HCT116 (cell line): ENCODE results near the gene PPDPF.

Experiments used
- CEBPB ChIP-seq: IDR thresholded peaks from 2 replicates; pipeline ENCODE4 v1.6.1; 2012; ENCODE audit warnings: low read depth
- EZH2 ChIP-seq: fragments of 200-600 bp; sonication (generic); IDR thresholded peaks from 2 replicates; pipeline ENCODE4 v1.6.1; 2017; ENCODE audit warnings: antibody characterized with exemption, mixed run types
- JUND ChIP-seq: IDR thresholded peaks from 2 replicates; pipeline ENCODE4 v1.6.1; 2012
- POLR2A ChIP-seq: IDR thresholded peaks from 2 replicates; pipeline ENCODE4 v1.7.0; 2011; ENCODE audit warnings: borderline replicate concordance; ENCODE audit not compliant: insufficient read depth, insufficient read length; ENCODE audit errors: extremely low read depth
- POLR2AphosphoS5 ChIP-seq: IDR thresholded peaks from 2 replicates; pipeline ENCODE4 v1.6.1; 2011; ENCODE audit warnings: mild to moderate bottlenecking, low read depth, low read length, moderate library complexity
- SRF ChIP-seq: IDR thresholded peaks from 2 replicates; pipeline ENCODE4 v1.6.1; 2012; ENCODE audit warnings: low read depth
- TF ChIP-seq, protein P1 (sequence below), 3 experiments: fragments of 200-600 bp in 1 of 3; sonication (generic) in 1 of 3; IDR thresholded peaks in 2 of 3; conservative IDR thresholded peaks in 1 of 3; 2 replicates each; pipeline ENCODE4 v1.5.1; 2012 to 2017; ENCODE audit warnings: low read depth in 2 of 3, low read length in 2 of 3, antibody characterized with exemption in 1 of 3, borderline replicate concordance in 1 of 3, control low read depth in 1 of 3, mild to moderate bottlenecking in 1 of 3, mixed read lengths in 1 of 3, mixed run types in 1 of 3, moderate library complexity in 1 of 3; ENCODE audit not compliant: insufficient read depth in 1 of 3
- TF ChIP-seq, protein P2 (sequence below): IDR thresholded peaks from 2 replicates; pipeline ENCODE4 v1.6.1; 2012
- TF ChIP-seq, protein P3 (sequence below): IDR thresholded peaks from 2 replicates; pipeline ENCODE4 v1.6.1; 2012; ENCODE audit warnings: low read depth
- TF ChIP-seq, protein P4 (sequence below): IDR thresholded peaks from 2 replicates; pipeline ENCODE4 v1.6.1; 2012

DNA sequence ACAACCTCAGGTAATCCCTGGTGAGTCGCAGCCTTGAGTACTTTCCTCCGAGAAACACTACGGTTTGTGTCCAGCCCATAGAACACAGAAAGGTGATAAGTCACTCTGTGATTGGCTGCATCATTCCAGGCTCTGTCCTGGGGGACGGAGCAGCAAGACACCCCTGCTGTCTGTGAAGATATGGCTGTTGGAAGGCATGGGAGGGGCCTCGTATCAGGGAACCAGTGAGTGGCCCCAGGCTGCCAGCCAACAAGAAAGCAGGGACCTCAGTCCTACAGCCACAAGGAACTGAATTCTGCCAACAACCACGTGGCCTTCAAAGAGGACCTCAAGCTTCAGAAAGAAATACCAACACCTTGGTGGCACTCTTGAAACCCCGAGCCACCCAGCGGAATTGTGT is 15.3 kb upstream of the PPDPF start:
- TF ChIP-seq, protein P1, sequence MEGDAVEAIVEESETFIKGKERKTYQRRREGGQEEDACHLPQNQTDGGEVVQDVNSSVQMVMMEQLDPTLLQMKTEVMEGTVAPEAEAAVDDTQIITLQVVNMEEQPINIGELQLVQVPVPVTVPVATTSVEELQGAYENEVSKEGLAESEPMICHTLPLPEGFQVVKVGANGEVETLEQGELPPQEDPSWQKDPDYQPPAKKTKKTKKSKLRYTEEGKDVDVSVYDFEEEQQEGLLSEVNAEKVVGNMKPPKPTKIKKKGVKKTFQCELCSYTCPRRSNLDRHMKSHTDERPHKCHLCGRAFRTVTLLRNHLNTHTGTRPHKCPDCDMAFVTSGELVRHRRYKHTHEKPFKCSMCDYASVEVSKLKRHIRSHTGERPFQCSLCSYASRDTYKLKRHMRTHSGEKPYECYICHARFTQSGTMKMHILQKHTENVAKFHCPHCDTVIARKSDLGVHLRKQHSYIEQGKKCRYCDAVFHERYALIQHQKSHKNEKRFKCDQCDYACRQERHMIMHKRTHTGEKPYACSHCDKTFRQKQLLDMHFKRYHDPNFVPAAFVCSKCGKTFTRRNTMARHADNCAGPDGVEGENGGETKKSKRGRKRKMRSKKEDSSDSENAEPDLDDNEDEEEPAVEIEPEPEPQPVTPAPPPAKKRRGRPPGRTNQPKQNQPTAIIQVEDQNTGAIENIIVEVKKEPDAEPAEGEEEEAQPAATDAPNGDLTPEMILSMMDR (IDR thresholded peaks at IDR 0.05 in 2 of 3, conservative IDR thresholded peaks at IDR 0.05 in 1 of 3; ENCODE audit: borderline replicate concordance in 1 of 3, insufficient read depth in 1 of 3, low read depth in 2 of 3, low read length in 2 of 3), result no peak
- no peak for TF ChIP-seq SRF
- TF ChIP-seq, protein P2, sequence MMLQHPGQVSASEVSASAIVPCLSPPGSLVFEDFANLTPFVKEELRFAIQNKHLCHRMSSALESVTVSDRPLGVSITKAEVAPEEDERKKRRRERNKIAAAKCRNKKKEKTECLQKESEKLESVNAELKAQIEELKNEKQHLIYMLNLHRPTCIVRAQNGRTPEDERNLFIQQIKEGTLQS, result no peak
- TF ChIP-seq, protein P3, sequence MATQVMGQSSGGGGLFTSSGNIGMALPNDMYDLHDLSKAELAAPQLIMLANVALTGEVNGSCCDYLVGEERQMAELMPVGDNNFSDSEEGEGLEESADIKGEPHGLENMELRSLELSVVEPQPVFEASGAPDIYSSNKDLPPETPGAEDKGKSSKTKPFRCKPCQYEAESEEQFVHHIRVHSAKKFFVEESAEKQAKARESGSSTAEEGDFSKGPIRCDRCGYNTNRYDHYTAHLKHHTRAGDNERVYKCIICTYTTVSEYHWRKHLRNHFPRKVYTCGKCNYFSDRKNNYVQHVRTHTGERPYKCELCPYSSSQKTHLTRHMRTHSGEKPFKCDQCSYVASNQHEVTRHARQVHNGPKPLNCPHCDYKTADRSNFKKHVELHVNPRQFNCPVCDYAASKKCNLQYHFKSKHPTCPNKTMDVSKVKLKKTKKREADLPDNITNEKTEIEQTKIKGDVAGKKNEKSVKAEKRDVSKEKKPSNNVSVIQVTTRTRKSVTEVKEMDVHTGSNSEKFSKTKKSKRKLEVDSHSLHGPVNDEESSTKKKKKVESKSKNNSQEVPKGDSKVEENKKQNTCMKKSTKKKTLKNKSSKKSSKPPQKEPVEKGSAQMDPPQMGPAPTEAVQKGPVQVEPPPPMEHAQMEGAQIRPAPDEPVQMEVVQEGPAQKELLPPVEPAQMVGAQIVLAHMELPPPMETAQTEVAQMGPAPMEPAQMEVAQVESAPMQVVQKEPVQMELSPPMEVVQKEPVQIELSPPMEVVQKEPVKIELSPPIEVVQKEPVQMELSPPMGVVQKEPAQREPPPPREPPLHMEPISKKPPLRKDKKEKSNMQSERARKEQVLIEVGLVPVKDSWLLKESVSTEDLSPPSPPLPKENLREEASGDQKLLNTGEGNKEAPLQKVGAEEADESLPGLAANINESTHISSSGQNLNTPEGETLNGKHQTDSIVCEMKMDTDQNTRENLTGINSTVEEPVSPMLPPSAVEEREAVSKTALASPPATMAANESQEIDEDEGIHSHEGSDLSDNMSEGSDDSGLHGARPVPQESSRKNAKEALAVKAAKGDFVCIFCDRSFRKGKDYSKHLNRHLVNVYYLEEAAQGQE, result no peak
- no peak for TF ChIP-seq EZH2
- TF ChIP-seq POLR2A, result no peak
- TF ChIP-seq JUND, result no peak
- TF ChIP-seq, protein P4, sequence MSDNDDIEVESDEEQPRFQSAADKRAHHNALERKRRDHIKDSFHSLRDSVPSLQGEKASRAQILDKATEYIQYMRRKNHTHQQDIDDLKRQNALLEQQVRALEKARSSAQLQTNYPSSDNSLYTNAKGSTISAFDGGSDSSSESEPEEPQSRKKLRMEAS, result no peak
- TF ChIP-seq CEBPB, result no peak
- TF ChIP-seq POLR2AphosphoS5, result no peak
